Measurements from ENCODE around the gene RHD. TPM values are rescaled to one million over a fixed set of nuclear protein-coding genes. Genes with fewer than 3 reads are reported as not detected.

Gene RHD
- polyA plus RNA-seq, 1 of the 3 experiments (the other 2 are of a cell fraction) = not detected

DNA sequence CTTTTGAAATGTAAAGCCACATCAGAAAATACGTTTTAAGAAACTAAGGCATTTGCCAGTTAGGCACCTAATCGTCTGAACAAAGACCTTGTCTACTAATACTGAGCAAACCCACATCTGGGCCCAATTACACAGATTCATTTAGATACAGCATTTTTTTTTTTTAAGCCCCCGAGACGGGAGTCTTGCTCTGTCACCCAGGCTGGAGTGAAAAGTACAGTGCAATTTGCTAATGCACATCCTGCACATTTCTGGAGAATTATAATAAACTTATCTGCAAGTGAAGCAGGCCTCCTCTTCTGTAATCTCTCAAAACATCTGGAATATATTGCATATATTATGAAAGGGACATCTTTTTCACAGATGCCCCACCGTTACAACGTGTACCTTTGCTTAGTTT is 28.4 kb upstream of the RHD start (continued):
- TF ChIP-seq MEF2A (IDR thresholded peaks at IDR 0.05; ENCODE audit: borderline replicate concordance, low read depth) = no peak

DNA sequence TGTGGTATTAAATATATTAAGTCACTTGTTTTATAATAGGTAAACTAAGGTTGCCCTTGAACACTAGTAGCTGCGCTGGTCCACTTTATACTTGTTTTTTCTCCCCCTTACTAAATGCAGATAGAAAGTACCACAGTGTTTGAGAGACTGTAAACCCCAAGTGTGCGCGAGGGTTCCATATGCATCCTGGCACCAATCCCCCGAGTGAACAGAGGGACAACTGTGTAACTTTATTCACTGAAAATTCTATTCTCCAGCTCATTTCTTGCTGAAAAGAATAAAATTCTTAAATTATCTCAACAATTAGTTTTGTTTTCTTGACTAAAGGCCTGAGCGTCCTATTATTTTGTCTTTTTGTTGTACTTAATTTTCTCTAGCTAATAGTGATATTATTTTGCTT is 26.9 kb upstream of the RHD start:
- Histone ChIP-seq H3K9ac (peak overlapping the region; percentile 99), H2AFZ (ENCODE audit: low read depth) (no peak overlapping the region), H3K27me3 (ENCODE audit: insufficient read depth) (no peaks in the 10 kb centered on the region), H3K9me3 (no peaks in the 10 kb centered on the region), H3K4me3 (ENCODE audit: low read depth in 2 of 2, low read length in 1 of 2) (peak overlapping the region; percentile 86 to 96), H3K4me2 (peak overlapping the region; percentile 95), H3K9me2 (no peaks in the 10 kb centered on the region), H3K36me3 (replicated peaks in 1 of 2; ENCODE audit: control insufficient read depth in 1 of 2, insufficient read depth in 2 of 2, low read length in 1 of 2) (peaks cover 40 to 60% of the 10 kb centered on the region in 2 experiments), H4K20me1 (ENCODE audit: insufficient read depth) (peaks cover 34% of the 10 kb centered on the region), H3K79me2 (ENCODE audit: insufficient read depth) (peaks cover 63% of the 10 kb centered on the region), H3F3A (replicated peaks; ENCODE audit: insufficient read depth) (peaks cover 34% of the 10 kb centered on the region), H3K4me1 (ENCODE audit: control insufficient read depth in 1 of 2, insufficient read depth in 2 of 2, low read depth in 1 of 2, low read length in 1 of 2) (peaks cover 15 to 25% of the 10 kb centered on the region in 2 experiments; a peak in 3 of 4 replicates), H3K27ac (ENCODE audit: low read depth in 2 of 2, low read length in 1 of 2) (peak overlapping the region in 1 of 2 experiments; percentile 99; a peak in 3 of 4 replicates)
- ChIA-PET CTCF (interaction anchor here (0.7 to 2.1 kb wide), 4 partner anchors 12 to 313 kb away, joined by 3 to 9 read pairs (median 3); partner anchors contain the start of gene SYF2), POLR2A (interaction anchor here (1.2 kb wide), 1 partner anchor 13 kb away, joined by 9 read pairs; the partner anchor contains the start of gene SYF2)
- 63% methylated on average over 5 of the region's 5 CpGs for WGBS (ENCODE audit: low lambda C conversion rate)
- no peak for DNase-seq
- TF ChIP-seq, protein P1, sequence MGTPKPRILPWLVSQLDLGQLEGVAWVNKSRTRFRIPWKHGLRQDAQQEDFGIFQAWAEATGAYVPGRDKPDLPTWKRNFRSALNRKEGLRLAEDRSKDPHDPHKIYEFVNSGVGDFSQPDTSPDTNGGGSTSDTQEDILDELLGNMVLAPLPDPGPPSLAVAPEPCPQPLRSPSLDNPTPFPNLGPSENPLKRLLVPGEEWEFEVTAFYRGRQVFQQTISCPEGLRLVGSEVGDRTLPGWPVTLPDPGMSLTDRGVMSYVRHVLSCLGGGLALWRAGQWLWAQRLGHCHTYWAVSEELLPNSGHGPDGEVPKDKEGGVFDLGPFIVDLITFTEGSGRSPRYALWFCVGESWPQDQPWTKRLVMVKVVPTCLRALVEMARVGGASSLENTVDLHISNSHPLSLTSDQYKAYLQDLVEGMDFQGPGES (IDR thresholded peaks at IDR 0.05; ENCODE audit: low read depth, low read length) = no peak
- TF ChIP-seq GATA2 (CRISPR knock-in tag; IDR thresholded peaks at IDR 0.05) (no peak), NFIC (IDR thresholded peaks at IDR 0.05; ENCODE audit: borderline replicate concordance) (no peak), POLR2AphosphoS5 (IDR thresholded peaks at IDR 0.05; ENCODE audit: low read depth, low read length) (no peak), FOXM1 (IDR thresholded peaks at IDR 0.05; ENCODE audit: low read depth) (no peak)
- TF ChIP-seq, protein P2, sequence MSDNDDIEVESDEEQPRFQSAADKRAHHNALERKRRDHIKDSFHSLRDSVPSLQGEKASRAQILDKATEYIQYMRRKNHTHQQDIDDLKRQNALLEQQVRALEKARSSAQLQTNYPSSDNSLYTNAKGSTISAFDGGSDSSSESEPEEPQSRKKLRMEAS (IDR thresholded peaks at IDR 0.05; ENCODE audit: low read depth) = no peak

DNA sequence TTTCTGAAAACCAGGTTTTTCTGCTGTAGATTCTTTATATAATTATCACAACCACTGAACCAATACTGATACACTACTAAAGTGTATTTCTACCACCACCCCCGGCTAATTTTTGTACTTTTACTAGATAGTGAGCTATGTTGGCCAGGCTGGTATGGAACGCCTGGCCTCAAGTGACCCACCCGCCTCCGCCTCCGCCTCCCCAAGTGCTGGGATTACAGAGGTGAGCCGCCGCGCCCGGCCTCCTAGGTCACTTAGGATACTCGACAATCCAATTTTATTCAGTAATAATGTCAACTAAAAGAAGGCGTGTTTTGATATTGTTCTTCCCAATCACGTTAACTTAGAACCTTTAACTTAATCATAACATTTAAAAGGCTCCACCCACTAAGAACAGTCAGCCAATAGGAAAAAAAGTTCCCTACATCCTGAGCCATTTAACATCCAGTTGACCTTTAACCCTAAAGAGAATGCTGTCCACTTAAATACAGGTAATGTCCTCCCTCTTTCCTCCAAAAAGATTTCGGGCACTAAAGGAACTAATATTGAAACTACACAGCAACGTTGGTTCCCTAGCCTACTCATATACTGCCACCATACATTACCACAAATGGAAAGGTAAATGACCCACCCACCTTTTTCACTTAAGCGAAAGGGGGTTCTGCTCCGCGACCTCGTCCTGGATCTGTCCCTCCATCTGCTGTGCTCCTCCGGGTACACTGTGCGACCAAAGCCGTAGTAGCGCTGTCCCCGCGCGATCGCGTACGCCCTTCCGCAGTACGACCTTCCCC is 26.3 kb upstream of the RHD start:
- Histone ChIP-seq H2AFZ (ENCODE audit: low read depth) (no peak overlapping the region), H3K4me3 (ENCODE audit: low read depth in 2 of 2, low read length in 1 of 2) (peak overlapping the region; percentile 86 to 96), H3K9me3 (no peaks in the 10 kb centered on the region), H3K27ac (ENCODE audit: low read depth in 2 of 2, low read length in 1 of 2) (peak overlapping the region; percentile 98 to 99; a peak in 3 of 4 replicates), H3K9ac (peak overlapping the region; percentile 99), H3K36me3 (replicated peaks in 1 of 2; ENCODE audit: control insufficient read depth in 1 of 2, insufficient read depth in 2 of 2, low read length in 1 of 2) (peaks cover 40 to 56% of the 10 kb centered on the region in 2 experiments), H3K27me3 (ENCODE audit: insufficient read depth) (no peaks in the 10 kb centered on the region), H4K20me1 (ENCODE audit: insufficient read depth) (peaks cover 34% of the 10 kb centered on the region), H3F3A (replicated peaks; ENCODE audit: insufficient read depth) (peaks cover 28% of the 10 kb centered on the region), H3K4me1 (ENCODE audit: control insufficient read depth in 1 of 2, insufficient read depth in 2 of 2, low read depth in 1 of 2, low read length in 1 of 2) (peaks cover 11 to 20% of the 10 kb centered on the region in 2 experiments; a peak in 3 of 4 replicates), H3K79me2 (ENCODE audit: insufficient read depth) (peaks cover 63% of the 10 kb centered on the region), H3K9me2 (no peaks in the 10 kb centered on the region), H3K4me2 (peak overlapping the region; percentile 95)
- ChIA-PET CTCF (interaction anchor here (0.8 to 2.1 kb wide), 2 partner anchors 12 to 14 kb away, joined by 3 to 9 read pairs; partner anchors contain the start of gene SYF2), POLR2A (interaction anchor here (1.2 kb wide), 1 partner anchor 14 kb away, joined by 9 read pairs; the partner anchor contains the start of gene SYF2)
- TF ChIP-seq CHD2 (IDR thresholded peaks at IDR 0.05; ENCODE audit: low read length, partially characterized antibody) (no peak), RXRA (IDR thresholded peaks at IDR 0.05; ENCODE audit: borderline replicate concordance, low read depth) (0 out of 2 replicates have a peak, but pooled peaks have one; percentile 15)
- 15% methylated on average over 27 of the region's 30 CpGs for WGBS (ENCODE audit: low lambda C conversion rate)
- DNase-seq = peak; percentile 55

Measured in SK-N-SH (cell line).